NCI-H524 treated with DMSO at 0.1 percent for 48 hours (cell line): ENCODE results near the gene FIBP.

Experiments used
- DNase-seq: peaks from one replicate; lab custom pipeline; 2025; lab: John Stamatoyannopoulos, UW

FIBP gene

DNA sequence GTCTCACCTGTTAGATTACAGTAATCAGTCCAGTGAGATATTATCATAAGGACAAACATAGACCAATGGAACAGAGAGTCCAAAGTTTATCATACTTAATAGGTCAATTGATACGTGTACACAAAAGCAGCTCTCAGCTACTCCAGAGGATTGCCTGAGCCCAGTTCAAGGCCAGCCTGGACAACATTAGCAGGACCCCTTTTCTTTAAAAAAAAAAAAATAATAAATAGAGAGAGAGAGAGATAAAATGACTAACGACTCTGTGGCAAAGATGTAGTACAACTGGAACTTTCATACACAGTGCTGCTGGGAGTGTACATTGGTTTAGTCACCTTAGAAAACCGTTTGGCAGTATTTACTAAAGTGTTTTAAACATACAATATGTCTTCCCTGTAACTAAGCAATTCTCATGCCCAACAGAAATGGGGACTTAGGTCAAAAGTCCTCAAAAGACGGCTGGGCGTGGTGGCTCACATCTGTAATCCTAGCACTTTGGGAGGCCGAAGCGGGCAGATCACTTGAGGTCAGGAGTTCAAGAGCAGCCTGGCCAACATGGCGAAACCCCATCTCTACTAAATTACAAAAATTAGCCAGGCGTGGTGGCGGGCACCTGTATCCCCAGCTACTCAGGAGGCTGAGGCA, 43.9 kb downstream of the FIBP start:
- DNase-seq: no peak

DNA sequence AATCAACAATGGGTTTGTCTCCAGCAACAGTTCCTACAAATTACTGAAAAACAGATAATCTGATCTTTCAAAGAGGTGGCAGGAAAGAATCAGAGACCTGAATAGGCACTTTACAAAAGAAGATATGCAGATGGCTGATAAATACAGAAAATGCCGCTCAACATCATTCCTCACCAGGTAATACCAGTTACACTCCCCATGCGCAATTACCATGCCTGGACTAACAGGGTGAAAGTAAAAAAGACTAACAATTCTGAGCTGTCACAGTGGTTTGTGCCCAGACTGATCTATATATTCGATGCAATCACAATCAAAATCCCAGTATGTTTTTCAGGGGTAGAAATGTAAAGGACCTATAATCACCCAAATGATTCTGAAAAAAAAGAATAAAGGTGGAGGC, 44.5 kb downstream of the FIBP start:
- no peak for DNase-seq

DNA sequence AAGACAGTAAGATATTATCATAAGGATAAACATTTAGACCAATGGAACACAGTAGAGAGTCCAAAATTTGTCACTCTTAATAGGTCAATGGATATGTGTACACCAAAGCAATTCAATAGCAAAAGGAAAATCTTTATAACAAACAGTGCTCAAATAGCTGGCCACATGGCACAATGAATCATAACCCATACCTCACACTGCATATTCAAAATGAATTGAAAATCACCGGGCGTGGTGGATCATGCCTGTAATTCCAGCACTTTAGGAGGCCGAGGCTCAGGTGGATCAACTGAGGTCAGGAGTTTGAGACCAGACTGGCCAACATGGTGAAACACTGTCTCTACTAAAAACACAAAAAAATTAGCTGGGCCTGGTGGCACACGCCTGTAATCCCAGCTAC, 46.1 kb downstream of the FIBP start:
- DNase-seq: no peak

DNA sequence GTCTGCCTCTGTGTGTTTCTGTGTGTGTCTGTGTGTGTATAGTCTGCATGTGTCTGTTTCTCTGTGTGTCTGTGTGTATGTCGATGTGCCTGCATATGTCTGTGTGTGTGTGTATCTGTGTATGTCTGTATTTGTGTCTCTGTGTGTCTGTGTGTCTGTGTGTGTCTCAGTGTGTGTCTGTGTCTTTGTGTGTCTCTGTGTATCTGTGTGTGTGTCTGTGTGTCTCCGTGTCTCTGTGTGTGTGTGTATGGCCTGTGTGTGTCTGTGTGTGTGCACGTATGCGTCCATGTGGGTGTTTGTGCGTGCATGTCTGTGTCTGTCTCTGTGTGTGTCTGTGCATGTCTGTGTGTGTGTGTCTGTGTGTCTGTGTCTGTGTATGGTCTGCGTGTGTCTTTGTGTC, 54.1 kb downstream of the FIBP start:
- DNase-seq: no peak
